Smooth muscle cell (in vitro differentiated cells): ENCODE measurements around the gene APCDD1L. TPM values are rescaled to one million over a fixed set of nuclear protein-coding genes. Genes with fewer than 3 reads are reported as not detected.

ENCODE experiments used
- DNase-seq: peaks from one replicate; lab custom pipeline; 2025; ENCODE audit not compliant: unreplicated experiment; lab: John Stamatoyannopoulos, UW
- H2AFZ ChIP-seq: fragments of 200-600 bp; sonication (generic); 2 replicates; pipeline ENCODE4 v1.6.0; 2016; ENCODE audit warnings: antibody characterized with exemption, low read depth, mild to moderate bottlenecking
- H3F3A ChIP-seq: fragments of 200-600 bp; sonication (generic); 2 replicates; pipeline ENCODE4 v1.6.0; 2017; ENCODE audit warnings: antibody characterized with exemption, low read depth
- H3K27ac ChIP-seq: fragments of 200-600 bp; sonication (generic); 2 replicates; pipeline ENCODE4 v1.5.1; 2016; ENCODE audit warnings: low read depth, mild to moderate bottlenecking
- H3K27me3 ChIP-seq: fragments of 200-600 bp; sonication (generic); 2 replicates; pipeline ENCODE4 v1.6.1; 2016; ENCODE audit warnings: low read depth, mild to moderate bottlenecking
- H3K36me3 ChIP-seq: fragments of 200-600 bp; sonication (generic); 2 replicates; pipeline ENCODE4 v1.5.1; 2016; ENCODE audit warnings: low read depth
- H3K4me1 ChIP-seq: fragments of 200-600 bp; sonication (generic); 2 replicates; pipeline ENCODE4 v1.5.1; 2016; ENCODE audit warnings: low read depth
- H3K4me2 ChIP-seq: fragments of 200-600 bp; sonication (generic); 2 replicates; pipeline ENCODE4 v1.6.0; 2016; ENCODE audit warnings: mild to moderate bottlenecking
- H3K4me3 ChIP-seq: fragments of 200-600 bp; sonication (generic); 2 replicates; pipeline ENCODE4 v1.5.1; 2016; ENCODE audit warnings: mild to moderate bottlenecking
- H3K79me2 ChIP-seq: fragments of 200-600 bp; sonication (generic); 2 replicates; pipeline ENCODE4 v1.6.0; 2016; ENCODE audit warnings: low read depth, mild to moderate bottlenecking
- H3K9ac ChIP-seq: fragments of 200-600 bp; sonication (generic); 2 replicates; pipeline ENCODE4 v1.6.0; 2016; ENCODE audit warnings: low read depth
- H3K9me3 ChIP-seq: fragments of 200-600 bp; sonication (generic); replicated peaks from 2 replicates; pipeline ENCODE4 v1.5.1; 2016; ENCODE audit warnings: low read depth
- H4K20me1 ChIP-seq: fragments of 200-600 bp; sonication (generic); 2 replicates; pipeline ENCODE4 v1.6.0; 2016; ENCODE audit warnings: low read depth
- WGBS: methylation state at CpG from one replicate; pipeline ENCODE4 v1.1.7; 2016; ENCODE audit warnings: low lambda C conversion rate; 5-methylcytosine and 5-hydroxymethylcytosine counted together
- polyA plus RNA-seq: library from polyadenylated mRNA; unstranded; fragments of >200 nt; fragmentation: Nextera tagmentation; extraction: Ambion mirVana; gene quantifications from 2 replicates; pipeline ENCODE4 v1.2.1, GENCODE V29; 2016
- total RNA-seq: library from RNA; depleted of rRNA; stranded (reverse); fragments of >200 nt; gene quantifications from 2 replicates; pipeline ENCODE4 v1.2.3, GENCODE V29; 2014
- TF ChIP-seq, protein P1 (sequence below): fragments of 200-600 bp; sonication (generic); IDR thresholded peaks from 2 replicates; pipeline ENCODE4 v1.5.1; 2017; ENCODE audit warnings: borderline replicate concordance, mild to moderate bottlenecking, antibody characterized with exemption; ENCODE audit not compliant: insufficient read depth, poor library complexity, severe bottlenecking

Gene APCDD1L
- 8.1 and 9.4 TPM in 2 replicates for total RNA-seq
- 18.3 and 20.6 TPM in 2 replicates for polyA plus RNA-seq

DNA sequence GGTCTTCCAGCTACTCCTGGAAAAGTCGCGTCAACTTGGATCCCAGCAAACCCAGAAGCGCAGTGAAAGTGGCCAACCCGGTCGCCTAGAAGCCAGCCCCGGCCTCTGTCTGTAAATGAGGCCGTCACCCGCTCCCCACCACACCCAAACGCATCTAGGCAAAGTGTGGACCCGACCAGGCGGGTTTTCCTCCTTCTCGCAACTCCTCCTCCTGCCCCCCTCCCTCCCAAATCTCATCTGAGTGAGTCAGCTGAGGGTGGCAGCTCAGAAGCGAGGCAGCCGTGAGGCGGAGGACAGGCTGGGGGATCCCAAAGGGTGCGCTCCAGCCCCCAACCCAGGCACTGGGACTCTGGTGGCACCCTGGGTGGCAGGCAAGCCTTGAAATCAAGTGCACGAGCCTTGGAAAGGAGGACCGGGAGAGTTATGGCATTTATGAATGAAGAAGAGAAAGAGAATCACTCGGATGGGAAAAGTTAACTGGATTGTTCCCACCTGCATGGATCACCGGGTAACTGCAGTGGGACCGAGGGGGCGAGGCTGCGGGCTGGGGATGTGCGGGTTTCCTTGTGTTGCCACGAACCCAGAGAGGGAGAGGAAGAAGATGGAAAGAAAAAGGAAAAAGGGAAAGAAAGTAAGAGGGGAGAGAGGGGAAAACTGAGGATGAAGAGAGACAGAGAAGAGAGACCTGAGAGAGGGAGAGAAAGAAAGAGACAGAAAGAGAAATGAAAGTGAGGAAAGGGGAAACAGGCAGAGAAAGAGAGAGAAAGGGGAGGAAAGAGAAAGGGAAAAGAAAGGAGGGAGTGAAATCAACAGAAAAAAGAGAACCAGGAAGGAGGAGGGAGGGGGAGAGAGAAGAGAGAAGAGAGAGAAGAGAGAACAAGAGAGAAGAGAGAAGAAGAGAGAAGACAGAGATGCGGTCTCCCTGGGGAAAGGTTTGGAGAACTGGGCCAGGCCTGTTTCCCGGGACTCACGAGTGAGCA, at the start of gene APCDD1L:
Gene APCDD1L, minus strand, starts transcription at position 167 of the 980 bp plus-strand sequence. CDS start 692 bp downstream, outside the sequence.
- H3K9ac ChIP-seq, result peak within 1 kb of the TSS; percentile 12
- TF ChIP-seq, protein P1, sequence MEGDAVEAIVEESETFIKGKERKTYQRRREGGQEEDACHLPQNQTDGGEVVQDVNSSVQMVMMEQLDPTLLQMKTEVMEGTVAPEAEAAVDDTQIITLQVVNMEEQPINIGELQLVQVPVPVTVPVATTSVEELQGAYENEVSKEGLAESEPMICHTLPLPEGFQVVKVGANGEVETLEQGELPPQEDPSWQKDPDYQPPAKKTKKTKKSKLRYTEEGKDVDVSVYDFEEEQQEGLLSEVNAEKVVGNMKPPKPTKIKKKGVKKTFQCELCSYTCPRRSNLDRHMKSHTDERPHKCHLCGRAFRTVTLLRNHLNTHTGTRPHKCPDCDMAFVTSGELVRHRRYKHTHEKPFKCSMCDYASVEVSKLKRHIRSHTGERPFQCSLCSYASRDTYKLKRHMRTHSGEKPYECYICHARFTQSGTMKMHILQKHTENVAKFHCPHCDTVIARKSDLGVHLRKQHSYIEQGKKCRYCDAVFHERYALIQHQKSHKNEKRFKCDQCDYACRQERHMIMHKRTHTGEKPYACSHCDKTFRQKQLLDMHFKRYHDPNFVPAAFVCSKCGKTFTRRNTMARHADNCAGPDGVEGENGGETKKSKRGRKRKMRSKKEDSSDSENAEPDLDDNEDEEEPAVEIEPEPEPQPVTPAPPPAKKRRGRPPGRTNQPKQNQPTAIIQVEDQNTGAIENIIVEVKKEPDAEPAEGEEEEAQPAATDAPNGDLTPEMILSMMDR, result no peak
- H3K4me2 ChIP-seq, result peak within 1 kb of the TSS; percentile 97
- WGBS, result 21% methylated on average over 27 of the region's 28 CpGs
- H3K4me3 ChIP-seq, result peak within 1 kb of the TSS; percentile 54
- H3F3A ChIP-seq, result no peaks in the 10 kb centered on the region
- H4K20me1 ChIP-seq, result no peaks in the 10 kb centered on the region
- no peak within 1 kb of the TSS for H3K27ac ChIP-seq
- H3K36me3 ChIP-seq, result no peaks in the 10 kb centered on the region
- H3K4me1 ChIP-seq, result peaks cover 11% of the 10 kb centered on the region
- DNase-seq, result no peak
- peaks cover 16% of the 10 kb centered on the region for H3K27me3 ChIP-seq
- peak within 1 kb of the TSS; percentile 91 for H2AFZ ChIP-seq
- H3K9me3 ChIP-seq, result no peaks in the 10 kb centered on the region
- H3K79me2 ChIP-seq, result no peaks in the 10 kb centered on the region

DNA sequence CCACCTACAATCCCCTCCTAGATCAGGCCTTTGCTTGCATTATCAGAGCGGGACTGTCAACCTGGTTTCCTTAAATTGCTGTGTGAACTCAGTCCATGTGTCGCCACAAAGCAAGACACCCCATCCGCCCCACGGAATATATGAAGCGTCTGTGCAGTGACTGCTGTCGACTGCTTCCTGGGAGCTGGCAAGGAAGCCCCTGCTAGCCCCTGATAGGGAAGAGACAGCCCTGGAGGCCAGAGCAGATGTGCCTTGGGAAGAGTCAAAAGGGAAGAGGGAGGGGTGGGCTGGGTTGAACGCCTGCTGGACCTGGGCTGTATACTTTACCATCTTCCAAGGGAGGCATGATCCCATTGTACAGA, 44.1 kb upstream of the APCDD1L start:
- Histone ChIP-seq H3K79me2 (no peaks in the 10 kb centered on the region), H2AFZ (no peak overlapping the region), H3K4me2 (no peak overlapping the region), H3F3A (no peaks in the 10 kb centered on the region), H3K4me3 (no peak overlapping the region), H3K27me3 (no peaks in the 10 kb centered on the region), H3K27ac (no peak overlapping the region), H3K9me3 (no peaks in the 10 kb centered on the region), H3K36me3 (no peaks in the 10 kb centered on the region), H3K9ac (no peak overlapping the region), H4K20me1 (no peaks in the 10 kb centered on the region), H3K4me1 (no peaks in the 10 kb centered on the region)
- TF ChIP-seq, protein P1, result no peak
- WGBS, result 93% methylated on average over 7 of the region's 7 CpGs
- DNase-seq, result no peak

DNA sequence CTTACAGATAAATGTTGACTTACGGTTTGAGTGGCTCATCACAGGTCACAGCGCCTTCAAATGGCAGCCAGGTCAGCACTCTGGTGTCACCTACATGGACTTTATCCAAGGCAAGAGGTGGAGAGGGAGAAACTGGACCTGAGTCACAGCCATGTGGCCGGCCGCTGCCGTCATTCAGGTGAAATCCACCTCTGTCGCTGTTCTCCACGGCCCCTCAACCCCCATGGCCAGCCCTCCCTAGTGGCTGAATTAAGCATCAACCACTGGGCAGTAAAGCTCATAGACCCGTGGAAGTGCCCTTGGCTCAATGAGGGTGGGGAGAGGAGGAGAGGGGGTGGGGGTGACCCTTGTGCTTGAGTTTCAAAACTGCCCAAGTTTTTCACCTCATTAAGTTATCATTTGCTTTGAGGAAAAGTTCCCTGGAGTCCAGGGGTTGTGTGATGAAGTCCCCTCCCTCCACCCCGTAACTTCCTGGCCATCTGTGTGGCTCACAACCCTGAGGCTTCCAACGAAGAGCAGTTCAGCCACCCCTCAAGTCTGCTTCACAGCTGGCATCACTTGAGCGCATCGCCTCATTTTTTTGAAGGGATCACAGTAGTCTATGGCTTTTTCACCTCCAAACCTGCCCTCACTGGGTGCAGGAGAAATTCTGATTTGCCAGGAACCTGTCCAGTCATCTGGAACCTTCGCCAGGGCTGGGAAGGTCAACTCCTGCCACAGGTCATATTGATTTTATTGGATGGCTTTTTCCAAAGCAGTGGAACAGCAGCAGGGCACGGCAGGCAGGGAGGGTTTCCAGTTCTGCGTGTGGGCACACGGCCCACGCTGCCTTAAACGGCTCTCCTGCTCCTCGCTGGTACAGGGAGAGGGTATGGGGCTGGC, 43.5 kb upstream of the APCDD1L start:
- no peak overlapping the region for H3K9ac ChIP-seq
- H3K4me1 ChIP-seq, result peaks cover 2% of the 10 kb centered on the region
- H2AFZ ChIP-seq, result no peak overlapping the region
- 94% methylated on average over 19 of the region's 19 CpGs for WGBS
- no peaks in the 10 kb centered on the region for H3F3A ChIP-seq
- no peaks in the 10 kb centered on the region for H4K20me1 ChIP-seq
- H3K27me3 ChIP-seq, result no peaks in the 10 kb centered on the region
- no peaks in the 10 kb centered on the region for H3K79me2 ChIP-seq
- TF ChIP-seq, protein P1, result no peak
- no peak overlapping the region for H3K27ac ChIP-seq
- no peak overlapping the region for H3K4me2 ChIP-seq
- no peaks in the 10 kb centered on the region for H3K36me3 ChIP-seq
- H3K4me3 ChIP-seq, result no peak overlapping the region
- no peak for DNase-seq
- no peaks in the 10 kb centered on the region for H3K9me3 ChIP-seq
